ENCODE measurements around the gene AMIGO3.

GRCh38 chr3:49733551-49733950 lies 14.1 kb upstream of the AMIGO3 start:
- TF ChIP-seq POLR2AphosphoS5 (IDR thresholded peaks at IDR 0.05; ENCODE audit: low read depth, low read length) (no peak), POLR2A (IDR thresholded peaks at IDR 0.05; ENCODE audit: low read depth, low read length) (no peak)

All from GM12892 (cell line).